ENCODE data around the gene PANX2.

- TF ChIP-seq EZH2 (IDR thresholded peaks at IDR 0.05) (no peak), POLR2AphosphoS5 (IDR thresholded peaks at IDR 0.05; ENCODE audit: borderline replicate concordance, low read depth, low read length) (no peak)
Measured at GRCh38 chr22:50207383-50208140, 37.0 kb downstream of the PANX2 start.

All from SK-N-MC (cell line).